ENCODE results near the gene PPIC.

DNA sequence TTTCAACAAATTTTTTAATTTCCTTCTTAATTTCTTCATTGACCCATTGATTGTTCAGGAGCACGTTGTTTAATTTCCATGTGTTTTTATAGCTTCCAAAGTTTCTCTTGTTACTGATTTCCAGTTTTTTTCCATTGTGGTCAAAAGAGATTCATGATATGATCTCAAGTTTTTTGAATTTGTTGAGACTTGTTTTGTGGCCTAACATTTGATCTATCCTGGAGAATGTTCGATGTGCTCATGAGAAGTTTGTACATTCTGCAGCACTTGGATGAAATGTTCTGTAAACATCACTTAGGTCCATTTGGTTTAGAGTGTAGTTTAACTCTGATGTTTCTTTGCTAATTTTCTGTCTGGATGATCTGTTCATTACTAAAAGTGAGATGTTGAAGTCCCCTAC lies 14.7 kb upstream of the PPIC start:
- TF ChIP-seq, protein P1, sequence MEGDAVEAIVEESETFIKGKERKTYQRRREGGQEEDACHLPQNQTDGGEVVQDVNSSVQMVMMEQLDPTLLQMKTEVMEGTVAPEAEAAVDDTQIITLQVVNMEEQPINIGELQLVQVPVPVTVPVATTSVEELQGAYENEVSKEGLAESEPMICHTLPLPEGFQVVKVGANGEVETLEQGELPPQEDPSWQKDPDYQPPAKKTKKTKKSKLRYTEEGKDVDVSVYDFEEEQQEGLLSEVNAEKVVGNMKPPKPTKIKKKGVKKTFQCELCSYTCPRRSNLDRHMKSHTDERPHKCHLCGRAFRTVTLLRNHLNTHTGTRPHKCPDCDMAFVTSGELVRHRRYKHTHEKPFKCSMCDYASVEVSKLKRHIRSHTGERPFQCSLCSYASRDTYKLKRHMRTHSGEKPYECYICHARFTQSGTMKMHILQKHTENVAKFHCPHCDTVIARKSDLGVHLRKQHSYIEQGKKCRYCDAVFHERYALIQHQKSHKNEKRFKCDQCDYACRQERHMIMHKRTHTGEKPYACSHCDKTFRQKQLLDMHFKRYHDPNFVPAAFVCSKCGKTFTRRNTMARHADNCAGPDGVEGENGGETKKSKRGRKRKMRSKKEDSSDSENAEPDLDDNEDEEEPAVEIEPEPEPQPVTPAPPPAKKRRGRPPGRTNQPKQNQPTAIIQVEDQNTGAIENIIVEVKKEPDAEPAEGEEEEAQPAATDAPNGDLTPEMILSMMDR (IDR thresholded peaks at IDR 0.05) = no peak
- TF ChIP-seq POLR2A (IDR thresholded peaks at IDR 0.05) = no peak
- no peak for TF ChIP-seq POLR2AphosphoS5 (IDR thresholded peaks at IDR 0.05)

All from upper lobe of left lung (tissue), 4 donors.